HL-60 (cell line): ENCODE measurements around the gene HES7.

Source experiments
- DNase-seq, 2 experiments: peaks; one replicate each; pipeline ENCODE4 v3.0.0-alpha.2; 2010 to 2020; ENCODE audit warnings: low read depth in 1 of 2, low spot score in 1 of 2
- H3K27ac ChIP-seq: fragments of 250-450 bp; sonication (Bioruptor Pico); replicated peaks from 2 replicates; pipeline ENCODE4 v1.5.1; 2020; ENCODE audit warnings: mild to moderate bottlenecking, moderate library complexity
- H3K27me3 ChIP-seq: fragments of 250-450 bp; sonication (Bioruptor Pico); 2 replicates; pipeline ENCODE4 v1.5.1; 2021; ENCODE audit warnings: mild to moderate bottlenecking, moderate library complexity; ENCODE audit not compliant: insufficient read depth, poor library complexity, severe bottlenecking
- H3K4me3 ChIP-seq: replicated peaks from 2 replicates; pipeline ENCODE4 v1.5.1; 2011; ENCODE audit warnings: mild to moderate bottlenecking, control low read depth, low read length; ENCODE audit not compliant: insufficient read depth
- CTCF ChIP-seq: IDR thresholded peaks from one replicate; pipeline ENCODE4 v1.5.1; 2011; ENCODE audit warnings: low read length, control low read depth, inconsistent platforms; ENCODE audit not compliant: insufficient read depth
- GABPA ChIP-seq: IDR thresholded peaks from 2 replicates; pipeline ENCODE4 v1.6.1; 2012; ENCODE audit warnings: low read depth
- POLR2AphosphoS5 ChIP-seq: IDR thresholded peaks from 2 replicates; pipeline ENCODE4 v1.6.1; 2012; ENCODE audit warnings: low read depth
- REST ChIP-seq: IDR thresholded peaks from 2 replicates; pipeline ENCODE4 v1.6.1; 2012; ENCODE audit warnings: low read depth; ENCODE audit not compliant: insufficient replicate concordance
- SPI1 ChIP-seq: IDR thresholded peaks from 2 replicates; pipeline ENCODE4 v1.6.1; 2012; ENCODE audit warnings: low read depth, mild to moderate bottlenecking, borderline replicate concordance

Gene HES7

GRCh38 chr17:8087952-8088230 lies 36.0 kb downstream of the HES7 start:
- DNase-seq: no peak
- Histone ChIP-seq H3K27ac (no peak overlapping the region), H3K4me3 (no peak overlapping the region), H3K27me3 (no peaks in the 10 kb centered on the region)
- TF ChIP-seq POLR2AphosphoS5 (no peak), SPI1 (no peak), CTCF (no peak), GABPA (no peak), REST (no peak)

GRCh38 chr17:8087075-8087951 lies 36.6 kb downstream of the HES7 start, which contains the start of gene ALOX12B:
Gene ALOX12B, minus strand, starts transcription at chr17:8087716. Its CDS starts 274 bp downstream, at chr17:8087442.
- DNase-seq: no peak
- Histone ChIP-seq H3K27me3 (no peaks in the 10 kb centered on the region), H3K27ac (no peak within 1 kb of the TSS), H3K4me3 (no peak within 1 kb of the TSS)
- no peak for TF ChIP-seq SPI1

DNA sequence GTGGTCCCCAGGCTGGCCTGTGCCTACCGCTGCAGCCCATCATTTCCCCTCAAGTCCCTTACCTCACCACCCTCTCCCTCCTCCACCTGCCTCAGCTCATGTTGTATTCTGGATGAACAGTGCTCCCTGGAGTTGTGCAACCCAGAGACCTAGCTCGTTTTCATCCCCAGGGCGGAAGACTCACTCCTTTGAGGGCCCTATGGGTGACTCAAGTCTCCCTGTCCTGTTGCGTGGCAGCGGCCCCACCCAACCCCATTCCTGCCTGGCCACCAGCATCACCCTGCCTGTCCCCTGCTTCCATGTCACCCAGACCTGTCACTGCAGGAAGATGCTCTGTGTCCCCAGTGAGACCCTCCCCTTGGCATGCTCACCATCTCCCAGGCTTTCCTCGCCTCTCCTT lies 39.7 kb downstream of the HES7 start:
- no peak overlapping the region for H3K27ac ChIP-seq
- no peak for DNase-seq
- H3K27me3 ChIP-seq: no peaks in the 10 kb centered on the region
- no peak for TF ChIP-seq POLR2AphosphoS5
- no peak for TF ChIP-seq REST
- no peak for TF ChIP-seq GABPA
- no peak for TF ChIP-seq CTCF
- TF ChIP-seq SPI1: no peak
- no peak overlapping the region for H3K4me3 ChIP-seq

- Histone ChIP-seq H3K4me3 (no peak overlapping the region), H3K27ac (no peak overlapping the region), H3K27me3 (no peaks in the 10 kb centered on the region)
- DNase-seq: no peak
- no peak for TF ChIP-seq CTCF
- TF ChIP-seq POLR2AphosphoS5: no peak
- no peak for TF ChIP-seq SPI1
- no peak for TF ChIP-seq REST
- no peak for TF ChIP-seq GABPA
Observed at GRCh38 chr17:8082292-8082691, 41.6 kb downstream of the HES7 start.
